Posterior cingulate gyrus (tissue), 11 donors: ENCODE measurements around the gene GLRX.

ENCODE experiments used
- DNase-seq, 10 donors: peaks; one replicate each; pipeline versions ENCODE4 v3.0.0 to v3.0.0-alpha.2; 2020 to 2021; ENCODE audit warnings: mixed read lengths in 3 of 10
- intact Hi-C: fragments of 100-400 bp; cut with DNase I; formaldehyde crosslinking; loops from one replicate; pipeline ENCODE4 v1.15.1; 2023

The GLRX gene

DNA sequence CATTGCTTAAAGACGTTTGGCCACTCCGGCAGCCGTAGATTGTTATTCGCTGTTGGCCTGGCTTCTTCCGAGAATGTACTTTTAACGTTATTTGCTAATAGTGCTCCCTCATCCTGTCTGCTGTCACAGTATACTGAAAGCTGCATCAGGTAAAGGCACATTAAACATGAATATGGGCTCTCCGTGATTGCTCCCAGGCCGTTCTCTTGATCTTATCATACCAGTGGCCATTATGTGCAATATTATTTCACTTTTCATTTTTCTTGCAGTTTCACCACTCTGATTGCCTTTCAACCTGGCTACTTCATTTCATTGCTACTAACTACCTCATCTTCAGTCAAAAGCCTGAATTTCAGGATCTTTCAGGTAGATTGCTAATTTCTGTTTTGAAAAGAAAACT lies 34.0 kb downstream of the GLRX start:
- DNase-seq, result no peak
- intact Hi-C loops, result no loop called here

DNA sequence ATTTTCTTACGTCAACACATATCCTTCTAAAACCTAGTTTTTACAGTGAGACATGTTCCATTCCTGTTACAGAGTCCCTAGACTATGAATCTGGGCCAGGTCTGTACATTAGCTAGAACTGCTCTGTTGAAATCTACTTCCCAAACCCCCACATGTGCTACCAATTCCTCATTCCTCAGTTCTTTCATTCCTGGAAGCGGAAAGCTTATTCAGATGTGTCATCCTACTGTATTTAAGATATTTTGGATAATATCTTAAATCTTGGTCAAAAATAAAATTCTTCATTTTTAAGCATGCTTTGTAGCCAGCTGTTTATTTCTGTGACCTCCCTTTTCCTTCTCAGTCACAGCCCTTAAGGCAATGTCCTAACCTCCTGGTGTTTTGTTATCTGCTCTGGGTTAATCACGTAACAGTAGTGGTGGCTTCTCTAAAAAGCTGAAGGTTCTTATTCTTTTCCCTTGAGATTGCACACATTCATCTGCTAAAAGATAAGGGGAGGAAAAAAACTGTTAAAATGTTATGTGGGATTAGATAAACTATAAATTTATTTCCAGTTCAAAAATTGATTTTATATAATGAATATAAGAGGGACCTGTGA lies 35.6 kb downstream of the GLRX start:
- intact Hi-C loops, result no loop called here

GRCh38 chr5:95784514-95785302 lies 37.8 kb downstream of the GLRX start:
- no peak for DNase-seq
- intact Hi-C loops, result loop anchor here (5.0 kb wide), 2 partner anchors 52 to 122 kb away; partner anchors contain the start of gene RHOBTB3

More for the DNA sequence above, 35.6 kb downstream of the GLRX start:
- no peak for DNase-seq

DNA sequence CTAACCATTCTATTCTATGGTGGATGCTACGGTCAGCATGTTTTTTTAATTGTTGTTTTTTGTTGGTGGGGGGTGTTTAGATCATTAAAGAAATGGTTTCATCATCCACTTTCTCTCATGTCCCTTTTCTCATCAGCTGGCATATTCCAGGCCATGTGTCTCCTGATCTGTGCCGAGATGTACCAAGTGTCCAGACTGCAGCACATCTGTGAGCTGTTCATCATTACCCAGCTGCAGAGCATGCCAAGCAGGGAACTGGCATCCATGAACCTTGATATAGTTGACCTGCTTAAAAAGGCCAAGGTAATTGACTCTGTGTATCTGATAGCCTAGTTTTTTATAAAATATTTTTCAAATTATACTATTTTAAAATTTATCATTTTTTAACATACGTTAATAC lies 38.9 kb downstream of the GLRX start:
- no peak for DNase-seq
- intact Hi-C loops, result loop anchor here (5.0 kb wide), 2 partner anchors 51 to 121 kb away; partner anchors contain the start of gene RHOBTB3

- no peak for DNase-seq
- intact Hi-C loops, result loop anchor here (5.0 kb wide), 2 partner anchors 50 to 120 kb away; partner anchors contain the start of gene RHOBTB3
Observed at GRCh38 chr5:95782181-95782580, 40.3 kb downstream of the GLRX start.

DNA sequence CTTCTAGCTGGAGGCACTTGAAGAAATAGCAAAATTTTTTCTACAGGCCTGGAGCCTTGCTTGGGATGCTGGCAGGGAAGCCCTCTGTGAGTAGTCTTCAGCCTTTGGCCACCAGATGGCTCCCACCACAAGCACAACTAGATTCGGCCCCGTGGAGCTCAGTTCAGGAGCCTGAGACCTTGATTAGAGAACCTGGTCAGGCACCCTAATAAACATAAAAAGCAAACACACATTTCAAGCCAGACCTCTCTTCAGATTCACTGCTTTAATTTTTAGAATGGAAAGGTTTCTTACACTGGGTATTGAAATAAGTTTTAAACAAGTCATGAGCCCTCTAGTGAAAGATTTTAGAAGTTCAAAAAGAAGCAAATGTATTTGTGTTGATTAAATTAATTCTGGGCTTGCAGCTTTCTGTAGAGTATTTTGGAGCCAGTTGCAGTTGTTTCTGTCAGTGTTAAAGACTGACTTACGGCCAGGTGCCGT lies 41.4 kb downstream of the GLRX start:
- intact Hi-C loops, result loop anchor here (1.0 to 5.0 kb wide), 4 partner anchors 49 to 136 kb away; partner anchors contain the start of gene RHOBTB3

DNA sequence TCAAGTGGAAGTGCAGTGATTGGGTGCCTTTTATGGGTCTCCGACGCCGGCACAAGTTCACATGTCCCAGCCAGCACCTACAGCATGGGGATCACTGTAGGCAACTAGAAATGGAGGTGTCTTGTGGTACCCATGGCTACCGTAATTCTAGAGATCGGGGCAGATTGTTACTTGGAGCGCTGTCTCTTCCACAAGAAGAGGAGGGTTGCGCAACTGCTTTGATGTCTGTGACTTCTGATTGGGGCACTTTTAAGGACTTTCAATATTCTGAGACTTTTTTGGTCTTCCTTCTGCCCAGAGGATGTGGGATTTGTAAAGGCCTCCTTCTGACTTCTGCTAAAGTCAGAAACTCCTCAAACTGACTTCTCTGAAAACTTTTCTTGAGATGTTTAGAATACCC lies 41.9 kb downstream of the GLRX start:
- intact Hi-C loops, result loop anchor here (2.0 to 5.0 kb wide), 3 partner anchors 48 to 136 kb away; partner anchors contain the start of gene RHOBTB3
- no peak for DNase-seq

More for the DNA sequence above, 41.4 kb downstream of the GLRX start:
- peak; percentile 40 to 95 (median 76) for DNase-seq

DNA sequence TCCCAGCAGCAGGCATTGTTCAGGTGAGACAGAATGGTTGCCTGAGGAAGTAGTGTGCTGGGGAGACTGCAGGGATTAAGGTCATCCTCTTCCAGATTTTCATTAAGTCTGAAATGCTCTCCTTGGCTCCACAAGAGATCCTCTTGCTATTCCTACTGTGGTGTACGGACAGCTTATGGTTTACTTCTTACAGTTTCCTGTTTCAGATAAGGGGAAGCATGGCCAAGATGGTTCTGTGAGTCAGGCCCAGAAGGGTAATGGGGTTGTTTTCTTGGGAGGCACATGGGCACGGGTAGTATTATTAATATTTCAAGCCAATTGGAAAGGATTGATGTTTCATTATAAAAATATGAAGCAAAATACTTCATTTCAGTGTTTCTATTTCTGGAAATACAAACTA lies 42.9 kb downstream of the GLRX start:
- intact Hi-C loops, result loop anchor here (2.0 to 5.0 kb wide), 3 partner anchors 47 to 135 kb away; partner anchors contain the start of gene RHOBTB3
- DNase-seq, result no peak

DNA sequence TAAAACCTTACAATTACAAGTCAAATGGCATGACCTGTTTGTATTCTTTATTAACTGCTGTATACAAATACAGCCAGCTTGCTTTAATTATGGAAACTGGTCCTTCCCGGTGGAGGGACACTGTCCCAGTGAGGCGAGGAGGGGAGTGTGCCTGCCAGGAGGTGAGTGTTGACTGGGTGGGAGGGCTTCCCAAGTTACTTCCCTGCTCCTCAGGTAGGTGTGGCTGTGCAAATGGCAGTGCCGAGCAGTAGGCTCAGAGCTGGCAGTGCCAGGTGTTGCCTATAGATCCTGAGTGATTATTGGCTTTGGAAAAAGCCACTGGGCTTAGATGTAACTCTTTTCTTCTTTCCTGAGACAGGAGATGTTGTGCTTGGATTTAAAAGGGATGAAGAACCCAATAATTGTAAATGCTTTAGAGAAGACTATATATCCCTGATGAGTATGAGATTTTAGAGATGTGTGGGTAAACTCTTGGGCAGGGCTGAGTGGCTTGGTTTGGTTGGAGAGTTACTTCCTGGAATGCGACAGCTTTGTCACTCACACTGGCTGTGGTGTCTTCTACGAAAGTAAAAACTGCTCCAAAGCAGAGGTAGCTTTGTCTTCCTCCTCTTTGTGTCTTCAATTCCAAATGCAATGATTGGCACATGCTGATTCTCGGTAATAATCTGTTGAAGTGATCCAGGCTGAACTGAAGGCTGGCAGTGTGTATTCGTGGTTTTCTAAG lies 43.7 kb downstream of the GLRX start:
- no peak for DNase-seq
- intact Hi-C loops, result no loop called here

GRCh38 chr5:95777441-95777840 lies 45.1 kb downstream of the GLRX start:
- DNase-seq, result no peak
- intact Hi-C loops, result no loop called here

DNA sequence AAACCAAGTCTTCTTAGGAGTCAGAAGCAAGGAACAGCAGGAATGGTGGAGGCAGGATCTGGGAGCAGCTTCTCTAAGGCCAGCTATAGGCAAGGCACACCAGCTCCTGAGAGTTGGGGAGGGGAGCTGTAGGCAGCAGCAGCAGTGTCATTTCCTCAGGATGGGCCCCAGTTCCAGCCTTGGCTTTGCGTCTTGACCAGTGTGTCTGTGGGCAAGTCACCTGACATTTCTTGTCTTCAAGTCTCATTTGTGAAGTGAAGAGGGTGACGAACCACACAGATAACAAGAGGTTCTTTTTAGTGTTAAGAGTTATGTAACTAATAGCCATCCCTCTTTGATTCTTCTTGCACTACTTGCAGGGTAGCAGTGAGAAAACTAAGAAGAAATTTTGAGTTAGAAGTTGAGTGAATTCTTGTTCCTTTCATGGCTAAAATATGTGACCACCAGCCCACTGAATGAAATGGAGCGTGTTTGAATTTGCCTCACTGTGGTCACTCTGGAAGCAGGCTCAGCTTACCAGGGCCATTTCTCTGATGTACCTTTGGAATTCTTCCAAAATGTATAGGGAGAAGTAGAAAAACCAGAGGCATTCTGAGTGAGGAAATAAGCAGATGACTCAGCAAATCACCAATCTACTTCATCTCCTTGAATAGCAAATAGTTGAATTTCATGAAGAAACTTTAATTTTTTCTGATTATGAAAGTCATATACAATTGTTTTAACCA lies 49.0 kb downstream of the GLRX start:
- intact Hi-C loops, result no loop called here
- DNase-seq, result no peak

GRCh38 chr5:95771892-95772291 lies 50.6 kb downstream of the GLRX start:
- no peak for DNase-seq
- intact Hi-C loops, result no loop called here

DNA sequence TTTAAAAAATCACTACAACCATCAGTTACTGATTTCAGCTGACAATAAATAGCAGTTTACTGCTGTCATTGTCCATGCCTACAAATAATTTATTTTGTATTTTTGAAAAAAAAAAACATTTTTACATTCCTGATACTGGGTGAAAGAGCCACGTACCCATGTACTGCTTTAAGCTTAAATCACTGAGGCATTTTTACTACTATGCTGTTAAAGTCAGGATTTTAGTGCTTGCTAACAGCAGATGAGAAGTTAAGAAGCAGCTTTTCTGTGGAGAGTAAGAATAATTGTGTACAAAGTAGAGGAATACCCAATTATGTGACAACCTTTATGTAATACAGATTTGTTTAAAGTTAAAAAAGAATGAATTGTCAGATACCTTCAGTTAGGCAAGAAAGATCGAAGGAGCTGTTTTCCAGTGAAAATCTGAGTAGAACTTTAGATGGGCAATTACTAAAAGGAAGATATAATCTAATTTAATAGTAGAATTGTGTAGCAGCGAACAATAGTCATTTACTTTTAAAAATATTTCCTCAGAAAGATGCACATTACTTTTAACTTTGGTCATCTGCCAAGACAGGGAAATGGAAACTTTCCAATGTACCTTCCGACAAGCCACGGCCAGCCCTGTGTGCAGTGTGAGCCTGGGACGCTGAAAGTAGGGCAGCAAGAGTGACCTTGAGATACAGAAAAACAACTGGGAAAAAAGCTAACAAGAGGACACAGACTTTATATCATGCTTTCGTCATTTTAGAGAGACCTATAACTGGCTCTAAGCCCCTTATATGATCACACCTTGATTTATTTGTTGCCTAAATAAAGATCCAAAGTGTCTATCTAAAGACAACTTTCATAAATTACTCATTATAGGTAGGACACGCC lies 51.5 kb downstream of the GLRX start:
- intact Hi-C loops, result no loop called here
- no peak for DNase-seq

GRCh38 chr5:95768731-95769130 lies 53.8 kb downstream of the GLRX start:
- no peak for DNase-seq
- intact Hi-C loops, result no loop called here

- DNase-seq, result no peak
- intact Hi-C loops, result no loop called here
Observed at GRCh38 chr5:95763941-95764340, 58.6 kb downstream of the GLRX start.
